IMR-90 (cell line): ENCODE measurements around the gene SLC12A8. TPM values are rescaled to one million over a fixed set of nuclear protein-coding genes. Genes with fewer than 3 reads are reported as not detected.

ENCODE experiments used
- ATAC-seq: fragments of 200-7000 bp; cut with Tn5 transposase; 2 replicates; pipeline ENCODE4 v1.9.1; 2020; ENCODE audit warnings: low read depth, mild to moderate bottlenecking, moderate library complexity
- BruUV-seq: library from RNA; stranded (reverse); fragments of 400-500 nt; replicated peaks from 2 replicates; lab custom pipeline; 2021; lab: Mats Ljungman, UMichigan
- CTCF ChIA-PET: fragments of 300-600 bp; formaldehyde crosslinking; extraction: SDS; loops from one replicate; lab custom pipeline; 2021; ENCODE audit warnings: antibody characterized with exemption; lab: Yijun Ruan, JAX
- POLR2A ChIA-PET: fragments of 300-600 bp; sonication (Branson Sonifier 250); formaldehyde crosslinking; loops from one replicate; lab custom pipeline; 2022; ENCODE audit warnings: antibody characterized with exemption; ENCODE audit not compliant: unreplicated experiment; lab: Charles Lee
- DNase-seq: peaks from one replicate; pipeline ENCODE4 v3.0.0; 2013
- H2AFZ ChIP-seq: replicated peaks from 2 replicates; pipeline ENCODE3; 2013; ENCODE audit warnings: low read length, mild to moderate bottlenecking; ENCODE audit not compliant: poor library complexity
- H2AK5ac ChIP-seq: 2 replicates; pipeline ENCODE4 v1.6.1; 2013; ENCODE audit warnings: low read depth, low read length, inconsistent platforms
- H2AK9ac ChIP-seq: replicated peaks from 2 replicates; pipeline ENCODE3; 2013; ENCODE audit warnings: mild to moderate bottlenecking, low read depth, low read length, moderate library complexity; ENCODE audit not compliant: poor library complexity
- H2BK120ac ChIP-seq: 2 replicates; pipeline ENCODE4 v1.6.1; 2013; ENCODE audit warnings: low read depth, low read length, inconsistent platforms
- H2BK15ac ChIP-seq: 3 replicates; pipeline ENCODE4 v1.6.1; 2013; ENCODE audit warnings: low read depth, low read length, inconsistent platforms
- H2BK20ac ChIP-seq: 2 replicates; pipeline ENCODE4 v1.6.1; 2013; ENCODE audit warnings: low read depth, mild to moderate bottlenecking, inconsistent platforms, low read length, moderate library complexity
- H2BK5ac ChIP-seq: 2 replicates; pipeline ENCODE4 v1.6.1; 2013; ENCODE audit warnings: mild to moderate bottlenecking, low read depth, low read length, inconsistent platforms; ENCODE audit not compliant: poor library complexity, severe bottlenecking
- H3K14ac ChIP-seq: replicated peaks from 2 replicates; pipeline ENCODE4 v1.6.1; 2013; ENCODE audit warnings: low read depth, low read length, inconsistent platforms
- H3K18ac ChIP-seq: 2 replicates; pipeline ENCODE4 v1.6.1; 2013; ENCODE audit warnings: low read depth, low read length, control low read depth
- H3K23ac ChIP-seq: 2 replicates; pipeline ENCODE4 v1.6.1; 2013; ENCODE audit warnings: low read depth, low read length, inconsistent platforms
- H3K27ac ChIP-seq: 2 replicates; pipeline ENCODE4 v1.5.1; 2013; ENCODE audit warnings: mild to moderate bottlenecking, control low read depth, low read length; ENCODE audit not compliant: insufficient read depth
- H3K27me3 ChIP-seq: 2 replicates; pipeline ENCODE4 v1.6.1; 2013; ENCODE audit warnings: low read length; ENCODE audit not compliant: control insufficient read depth, insufficient read depth
- H3K36me3 ChIP-seq: 2 replicates; pipeline ENCODE4 v1.6.1; 2013; ENCODE audit warnings: low read length, mixed read lengths; ENCODE audit not compliant: control insufficient read depth, insufficient read depth
- H3K4ac ChIP-seq: 2 replicates; pipeline ENCODE4 v1.6.1; 2013; ENCODE audit warnings: low read depth, low read length, inconsistent platforms
- H3K4me1 ChIP-seq: 2 replicates; pipeline ENCODE4 v1.6.1; 2013; ENCODE audit warnings: low read length, mixed read lengths; ENCODE audit not compliant: control insufficient read depth, insufficient read depth
- H3K4me2 ChIP-seq: 2 replicates; pipeline ENCODE4 v1.6.1; 2013; ENCODE audit warnings: low read depth, mild to moderate bottlenecking, control low read depth, low read length, moderate library complexity
- H3K4me3 ChIP-seq: 2 replicates; pipeline ENCODE4 v1.5.1; 2013; ENCODE audit warnings: low read depth, mild to moderate bottlenecking, control low read depth, low read length, moderate library complexity; ENCODE audit not compliant: insufficient read depth
- H3K56ac ChIP-seq: 2 replicates; pipeline ENCODE4 v1.6.1; 2013; ENCODE audit warnings: low read length, inconsistent platforms; ENCODE audit not compliant: insufficient read depth; ENCODE audit errors: extremely low read depth
- H3K79me1 ChIP-seq, 2 experiments: 2 replicates each; pipeline ENCODE4 v1.6.1; 2013; ENCODE audit warnings: low read length in 2 of 2, inconsistent platforms in 1 of 2, low read depth in 1 of 2
- H3K9ac ChIP-seq: 2 replicates; pipeline ENCODE4 v1.6.1; 2013; ENCODE audit warnings: low read depth, low read length, control low read depth
- H3K9me1 ChIP-seq: 2 replicates; pipeline ENCODE4 v1.6.1; 2013; ENCODE audit warnings: low read length, inconsistent platforms; ENCODE audit not compliant: insufficient read depth
- H3K9me3 ChIP-seq: 2 replicates; pipeline ENCODE4 v1.6.1; 2013; ENCODE audit warnings: low read length; ENCODE audit not compliant: control insufficient read depth, insufficient read depth
- H4K20me1 ChIP-seq: 2 replicates; pipeline ENCODE4 v1.6.1; 2013; ENCODE audit warnings: low read length, inconsistent platforms; ENCODE audit not compliant: insufficient read depth
- H4K5ac ChIP-seq: 2 replicates; pipeline ENCODE4 v1.6.1; 2013; ENCODE audit warnings: mild to moderate bottlenecking, low read depth, low read length, control low read depth
- H4K8ac ChIP-seq, 2 experiments: 2 replicates each; pipeline ENCODE4 v1.6.1; 2013; ENCODE audit warnings: low read depth in 2 of 2, low read length in 2 of 2, control low read depth in 1 of 2, inconsistent platforms in 1 of 2
- H4K91ac ChIP-seq: 2 replicates; pipeline ENCODE4 v1.6.1; 2013; ENCODE audit warnings: low read depth, low read length, inconsistent platforms; ENCODE audit not compliant: insufficient read depth
- CEBPB ChIP-seq: IDR thresholded peaks from 2 replicates; pipeline ENCODE4 v1.6.1; 2012; ENCODE audit warnings: low read depth, low read length, improper control_type of control experiment
- CHD1 ChIP-seq: IDR thresholded peaks from 2 replicates; pipeline ENCODE4 v1.6.1; 2012; ENCODE audit warnings: low read depth, low read length, improper control_type of control experiment
- MAFK ChIP-seq: IDR thresholded peaks from 2 replicates; pipeline ENCODE4 v1.6.1; 2012; ENCODE audit warnings: low read depth, low read length, improper control_type of control experiment
- WGBS, 2 experiments: methylation state at CpG; one replicate each; pipeline versions ENCODE4 v1.1.5 to v1.1.7; 2013; ENCODE audit warnings: missing lambda C conversion rate in 2 of 2; ENCODE audit not compliant: insufficient read length in 1 of 2; ENCODE audit errors: extremely low coverage in 2 of 2; 5-methylcytosine and 5-hydroxymethylcytosine counted together
- dilution Hi-C: fragments of 300-500 bp; cut with HindIII; formaldehyde crosslinking; loops from one replicate; pipeline ENCODE4 v1.14.3; 2018; ENCODE audit warnings: low sequenced_read_pairs; ENCODE audit not compliant: unreplicated experiment
- in situ Hi-C: fragments of 300-500 bp; cut with MboI; formaldehyde crosslinking; loops from 3 replicates; pipeline ENCODE4 v1.14.3; 2019; ENCODE audit warnings: low sequenced_read_pairs, inconsistent platforms, mixed read lengths
- intact Hi-C: fragments of 100-400 bp; cut with micrococcal nuclease; formaldehyde crosslinking; loops from 2 replicates; pipeline ENCODE4 v1.10.0; 2022
- polyA plus RNA-seq, 3 experiments: library from polyadenylated mRNA; depleted of rRNA; stranded (reverse); fragments of >200 nt; gene quantifications; 2 replicates each; pipeline ENCODE4 v1.2.3, GENCODE V29; 2012; ENCODE audit warnings: low replicate concordance in 1 of 3
- total RNA-seq: library from RNA; depleted of rRNA; stranded (reverse); fragments of >200 nt; gene quantifications from 2 replicates; pipeline ENCODE4 v1.2.3, GENCODE V29; 2012

The SLC12A8 gene
- total and polyA plus RNA-seq, 2 of the 4 experiments (the other 2 are of a cell fraction), result 2.2 to 4.3 TPM

DNA sequence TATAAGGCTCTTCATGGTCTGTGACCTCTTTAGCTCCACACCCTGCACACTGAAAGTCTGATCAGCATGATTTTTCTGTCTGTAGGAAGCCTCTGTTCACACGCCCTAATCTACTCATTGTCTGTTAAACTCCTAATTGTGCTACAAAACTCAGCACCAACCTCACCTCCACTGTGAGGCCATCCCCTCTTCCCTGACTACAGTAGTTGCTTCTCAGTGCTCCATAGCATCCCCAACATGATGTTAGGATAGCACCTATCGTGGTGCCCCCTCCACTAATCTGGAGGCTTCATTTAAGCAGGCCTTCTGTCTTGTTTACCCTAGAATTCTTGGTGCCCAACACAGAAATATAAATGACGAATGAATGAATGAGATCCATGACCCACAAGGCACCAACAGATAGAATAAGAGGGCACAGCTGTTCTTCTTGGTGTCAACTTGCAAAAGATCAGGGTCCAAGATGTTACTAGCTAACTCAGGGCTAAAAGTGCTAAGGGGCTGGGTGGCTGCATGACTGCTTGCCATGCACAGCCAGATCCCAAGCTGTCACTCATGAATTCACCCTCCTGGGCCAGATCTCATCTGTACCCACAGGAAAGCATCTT lies 101.6 kb downstream of the SLC12A8 start:
- H2BK5ac ChIP-seq, result peak overlapping the region; percentile 81
- dilution Hi-C loops, result no loop called here
- no peaks in the 10 kb centered on the region for H4K20me1 ChIP-seq
- H3K4me2 ChIP-seq, result peak overlapping the region; percentile 76
- peaks cover 32% of the 10 kb centered on the region for H3K9me1 ChIP-seq
- H3K4me3 ChIP-seq, result no peak overlapping the region
- 0 out of 4 replicates have a peak, but pooled peaks cover 0 to 8% of the 10 kb centered on the region in 2 experiments for H3K79me1 ChIP-seq
- peak overlapping the region; percentile 20 to 89; a peak in 3 of 4 replicates for H4K8ac ChIP-seq
- DNase-seq (no peak), ATAC-seq (no peak)
- no peak for TF ChIP-seq CEBPB
- 0 out of 2 replicates have a peak, but pooled peaks have one; percentile 13 for TF ChIP-seq MAFK
- TF ChIP-seq CHD1, result no peak
- H3K27ac ChIP-seq, result peak overlapping the region; percentile 86
- H3K23ac ChIP-seq, result peak overlapping the region; percentile 94
- H3K27me3 ChIP-seq, result no peaks in the 10 kb centered on the region
- no peaks in the 10 kb centered on the region for H3K36me3 ChIP-seq
- H3K18ac ChIP-seq, result peak overlapping the region; percentile 97
- in situ Hi-C loops, result no loop called here
- H2AK9ac ChIP-seq, result peak overlapping the region; percentile 47
- H4K91ac ChIP-seq, result peak overlapping the region; percentile 96
- intact Hi-C loops, result no loop called here
- H3K9me3 ChIP-seq, result no peaks in the 10 kb centered on the region
- H2AFZ ChIP-seq, result no peak overlapping the region
- ChIA-PET POLR2A (interaction anchor here (0.9 kb wide), 1 partner anchor 48 kb away, joined by 3 read pairs; no protein-coding TSS in a partner anchor), CTCF (interaction anchor here (0.6 kb wide), 1 partner anchor 28 kb away, joined by 3 read pairs; no protein-coding TSS in a partner anchor)
- H3K9ac ChIP-seq, result peak overlapping the region; percentile 47
- H3K14ac ChIP-seq, result peak overlapping the region; percentile 95
- H3K56ac ChIP-seq, result peak overlapping the region; percentile 63
- H2AK5ac ChIP-seq, result peak overlapping the region; percentile 97
- peak overlapping the region; percentile 97 for H2BK15ac ChIP-seq
- WGBS, 2 experiments, result 55% methylated on average over 2 of the region's 3 CpGs; no CpG with 5 or more reads in 1 of the 2 experiments
- BruUV-seq, result no TSS peak
- peak overlapping the region; percentile 98 for H2BK20ac ChIP-seq
- peaks cover 43% of the 10 kb centered on the region for H3K4me1 ChIP-seq
- peak overlapping the region; percentile 98 for H2BK120ac ChIP-seq
- H4K5ac ChIP-seq, result peak overlapping the region; percentile 89
- peak overlapping the region; percentile 98 for H3K4ac ChIP-seq
